GM12878 (cell line): ENCODE results near the gene TIMM22. TPM values are rescaled to one million over a fixed set of nuclear protein-coding genes. Genes with fewer than 3 reads are reported as not detected.

Source experiments
- ATAC-seq: fragments of 200-7000 bp; cut with Tn5 transposase; 3 replicates; pipeline ENCODE4 v1.9.1; 2020; ENCODE audit warnings: mild to moderate bottlenecking, moderate library complexity
- BruUV-seq: library from RNA; stranded (reverse); fragments of 400-500 nt; replicated peaks from 2 replicates; lab custom pipeline; 2021; lab: Mats Ljungman, UMichigan
- CTCF ChIA-PET: fragments of 300-600 bp; sonication (Branson Sonifier 250); formaldehyde crosslinking; extraction: SDS; loops from one replicate; lab custom pipeline; 2021; ENCODE audit warnings: inconsistent platforms; lab: Yijun Ruan, JAX
- POLR2A ChIA-PET: fragments of 350-600 bp; formaldehyde crosslinking; extraction: SDS; loops from one replicate; lab custom pipeline; 2021; ENCODE audit warnings: inconsistent platforms; lab: Charles Lee
- RAD21 ChIA-PET: fragments of 300-600 bp; sonication (Branson Sonifier 250); formaldehyde crosslinking; loops from one replicate; lab custom pipeline; 2023; ENCODE audit warnings: antibody characterized with exemption; ENCODE audit not compliant: unreplicated experiment; lab: Charles Lee
- SMC1A ChIA-PET: fragments of 300-600 bp; sonication (Branson Sonifier 250); formaldehyde crosslinking; loops from one replicate; lab custom pipeline; 2023; ENCODE audit not compliant: unreplicated experiment, uncharacterized antibody; lab: Charles Lee
- DNase-seq: peaks from one replicate; pipeline ENCODE4 v3.0.0-alpha.2; 2011; ENCODE audit warnings: low read depth, low spot score
- FAIRE-seq: peaks from 3 replicates; lab custom pipeline; 2011; peaks lifted over from hg19 to GRCh38; lab: Jason Lieb, UNC
- H2AFZ ChIP-seq: 2 replicates; pipeline ENCODE4 v1.6.0; 2011; ENCODE audit warnings: low read depth, low read length, control low read depth; ENCODE audit not compliant: control insufficient read depth
- H3K27ac ChIP-seq: 2 replicates; pipeline ENCODE4 v1.5.1; 2011; ENCODE audit warnings: control low read depth; ENCODE audit not compliant: control insufficient read depth, insufficient read depth
- H3K27me3 ChIP-seq, 2 experiments: replicated peaks in 1 of 2; 2 replicates each; pipeline versions ENCODE4 v1.6.0 to v1.6.1; 2011; ENCODE audit warnings: low read length in 1 of 2; ENCODE audit not compliant: control insufficient read depth in 2 of 2, insufficient read depth in 2 of 2
- H3K36me3 ChIP-seq, 2 experiments: 2 replicates each; pipeline ENCODE4 v1.5.1; 2011; ENCODE audit warnings: low read length in 1 of 2; ENCODE audit not compliant: control insufficient read depth in 2 of 2, insufficient read depth in 2 of 2
- H3K4me1 ChIP-seq: 2 replicates; pipeline ENCODE4 v1.6.1; 2011; ENCODE audit warnings: mild to moderate bottlenecking, low read length, moderate library complexity, mixed read lengths; ENCODE audit not compliant: control insufficient read depth, insufficient read depth
- H3K4me2 ChIP-seq: 2 replicates; pipeline ENCODE4 v1.6.0; 2011; ENCODE audit warnings: control low read depth; ENCODE audit not compliant: control insufficient read depth, insufficient read depth
- H3K4me3 ChIP-seq: fragments of 200-600 bp; sonication (generic); 2 replicates; pipeline ENCODE4 v1.5.1; 2016
- H3K79me2 ChIP-seq: 2 replicates; pipeline ENCODE4 v1.6.0; 2011; ENCODE audit warnings: low read length; ENCODE audit not compliant: control insufficient read depth, insufficient read depth
- H3K9ac ChIP-seq: 2 replicates; pipeline ENCODE4 v1.8.0; 2011; ENCODE audit warnings: low read length, control low read depth, mixed read lengths; ENCODE audit not compliant: control insufficient read depth, insufficient read depth
- H3K9me3 ChIP-seq: replicated peaks from 3 replicates; pipeline ENCODE4 v1.5.1; 2011; ENCODE audit warnings: mild to moderate bottlenecking, low read length; ENCODE audit not compliant: control insufficient read depth, insufficient read depth
- H4K20me1 ChIP-seq: 2 replicates; pipeline ENCODE4 v1.6.0; 2011; ENCODE audit not compliant: control insufficient read depth, insufficient read depth
- BMI1 ChIP-seq: fragments of 450-650 bp; IDR thresholded peaks from 2 replicates; pipeline ENCODE4 v1.6.1; 2016; ENCODE audit warnings: mild to moderate bottlenecking, moderate library complexity, borderline replicate concordance
- FOXM1 ChIP-seq: IDR thresholded peaks from 2 replicates; pipeline ENCODE4 v1.6.1; 2012; ENCODE audit warnings: low read depth, mild to moderate bottlenecking, inconsistent platforms, low read length, moderate library complexity
- GATAD2B ChIP-seq: fragments of 450-650 bp; conservative IDR thresholded peaks from 2 replicates; pipeline ENCODE4 v1.6.1; 2017; ENCODE audit warnings: low read depth, mild to moderate bottlenecking, moderate library complexity
- MTA3 ChIP-seq: IDR thresholded peaks from 2 replicates; pipeline ENCODE4 v1.6.1; 2012; ENCODE audit warnings: low read length, inconsistent platforms, borderline replicate concordance
- MXI1 ChIP-seq: fragments of 150-350 bp; IDR thresholded peaks from 2 replicates; pipeline ENCODE4 v1.6.1; 2011; ENCODE audit warnings: low read depth, mild to moderate bottlenecking, inconsistent platforms, low read length, improper control_type of control experiment
- NBN ChIP-seq: fragments of 450-650 bp; IDR thresholded peaks from 2 replicates; pipeline ENCODE4 v1.6.1; 2016
- NFXL1 ChIP-seq: fragments of 450-650 bp; IDR thresholded peaks from 2 replicates; pipeline ENCODE4 v1.6.1; 2017; ENCODE audit warnings: antibody characterized with exemption, mild to moderate bottlenecking, borderline replicate concordance
- PML ChIP-seq: IDR thresholded peaks from 2 replicates; pipeline ENCODE4 v1.6.1; 2012; ENCODE audit warnings: low read length, inconsistent platforms
- RB1 ChIP-seq: fragments of 450-650 bp; formaldehyde crosslinking; IDR thresholded peaks from 2 replicates; pipeline ENCODE4 v1.6.1; 2017; ENCODE audit warnings: mild to moderate bottlenecking, borderline replicate concordance
- SMARCA5 ChIP-seq: fragments of 450-650 bp; IDR thresholded peaks from 2 replicates; pipeline ENCODE4 v1.6.1; 2017; ENCODE audit warnings: mild to moderate bottlenecking
- USF1 ChIP-seq: IDR thresholded peaks from 2 replicates; pipeline ENCODE4 v1.6.1; 2011; ENCODE audit warnings: borderline replicate concordance, low read depth, mild to moderate bottlenecking, moderate library complexity, mixed read lengths, low read length; ENCODE audit not compliant: insufficient read depth; ENCODE audit errors: extremely low read length
- WGBS: methylation state at CpG from one replicate; pipeline ENCODE4 v1.1.6; 2016; ENCODE audit warnings: low lambda C conversion rate; ENCODE audit not compliant: insufficient replicate concordance, insufficient coverage; ENCODE audit errors: missing lambda C conversion rate; 5-methylcytosine and 5-hydroxymethylcytosine counted together
- in situ Hi-C: fragments of 300-500 bp; cut with MboI; formaldehyde crosslinking; loops from 9 replicates; pipeline ENCODE4 v1.14.3; 2018; ENCODE audit warnings: mixed read lengths
- intact Hi-C: fragments of 100-400 bp; cut with micrococcal nuclease; formaldehyde crosslinking; loops from one replicate; pipeline ENCODE4 v1.14.2; 2022; ENCODE audit not compliant: unreplicated experiment
- polyA plus RNA-seq, 11 experiments: library from polyadenylated mRNA; depleted of rRNA in 4 of 11; unstranded in 6 of 11; stranded (reverse) in 5 of 11; fragments of >200 nt; fragmentation: Nextera tagmentation in 4 of 11; fragmentation: Illumina TruSeq in 1 of 11; extraction: Ambion mirVana in 4 of 11; extraction: Trizol in 1 of 11; gene quantifications; 1 replicate in 1 of 11; 2 replicates in 10 of 11; pipeline versions ENCODE4 v1.2.1 to v1.2.3, GENCODE V29; 2011 to 2016; ENCODE audit warnings: inconsistent platforms in 2 of 11, missing spikeins in 2 of 11, low read depth in 1 of 11
- total RNA-seq, 4 experiments: library from RNA; depleted of rRNA in 3 of 4; stranded (reverse); fragments of >200 nt in 3 of 4; fragmentation: Illumina TruSeq in 1 of 4; extraction: Trizol in 1 of 4; gene quantifications; 2 replicates each; pipeline versions ENCODE4 v1.2.1 to v1.2.3, GENCODE V29; 2013 to 2021
- TF ChIP-seq, protein P1 (sequence below): fragments of 450-650 bp; formaldehyde crosslinking; IDR thresholded peaks from 2 replicates; pipeline ENCODE4 v1.5.0; 2022; ENCODE audit warnings: mild to moderate bottlenecking, missing genetic modification characterization
- TF ChIP-seq, protein P2 (sequence below): fragments of 450-650 bp; IDR thresholded peaks from 2 replicates; pipeline ENCODE4 v1.6.1; 2017; ENCODE audit warnings: borderline replicate concordance

TIMM22 gene
- total and polyA plus RNA-seq, 10 of the 15 experiments (the other 5 are each of a cell fraction or from before 2014, with no cell fraction given) = 4.4 to 25.0 (median 10.6) TPM

DNA sequence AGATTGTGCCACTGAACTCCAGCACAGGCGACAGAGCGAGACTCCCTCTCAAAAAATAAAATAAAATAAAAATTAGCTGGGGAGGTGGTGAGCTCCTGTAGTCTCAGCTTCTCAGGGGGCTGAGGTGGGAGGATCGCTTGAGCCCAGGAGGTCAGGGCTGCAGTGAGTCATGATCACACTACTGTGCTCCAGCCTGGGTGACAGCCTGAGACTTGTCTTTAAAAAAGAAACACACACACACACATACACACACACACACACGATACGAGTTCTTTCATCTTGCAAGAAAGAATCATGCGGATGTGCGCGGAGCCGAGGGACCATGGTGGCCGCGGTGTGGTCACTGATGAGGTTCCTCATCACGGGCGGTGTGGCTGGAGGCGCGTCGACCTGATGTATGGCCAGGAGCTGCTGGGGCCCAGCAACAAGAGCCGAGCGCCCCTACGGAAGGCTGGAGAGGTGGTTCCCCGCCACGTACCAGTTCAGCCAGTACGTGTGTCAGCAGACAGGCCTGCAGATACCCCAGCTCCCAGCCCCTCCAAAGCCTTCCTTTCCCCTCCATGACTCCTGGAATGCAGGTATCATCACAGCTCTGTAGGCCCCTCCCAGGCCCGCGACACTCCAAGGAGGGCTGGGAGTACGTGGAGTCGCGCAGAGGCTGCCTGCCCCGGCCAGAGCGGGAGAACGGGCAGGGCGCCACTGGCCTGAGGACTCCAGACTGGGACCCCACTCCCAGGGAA, 38.0 kb upstream of the TIMM22 start:
- in situ Hi-C loops (no loop called here), intact Hi-C loops (no loop called here)
- Histone ChIP-seq H3K4me1 (no peaks in the 10 kb centered on the region), H3K27ac (no peak overlapping the region), H3K27me3 (no peaks in the 10 kb centered on the region), H3K79me2 (no peaks in the 10 kb centered on the region), H3K4me2 (no peak overlapping the region), H3K4me3 (no peak overlapping the region), H3K36me3 (no peaks in the 10 kb centered on the region)
- ChIA-PET SMC1A (no interaction called here), RAD21 (no interaction called here)
- 76% methylated on average over 29 of the region's 31 CpGs for WGBS
- FAIRE-seq = no peak
- TF ChIP-seq USF1 (no peak), NBN (no peak), PML (no peak), FOXM1 (no peak), BMI1 (no peak), MXI1 (no peak), RB1 (no peak), GATAD2B (no peak), MTA3 (no peak), SMARCA5 (no peak), NFXL1 (no peak)
- TF ChIP-seq, protein P1, sequence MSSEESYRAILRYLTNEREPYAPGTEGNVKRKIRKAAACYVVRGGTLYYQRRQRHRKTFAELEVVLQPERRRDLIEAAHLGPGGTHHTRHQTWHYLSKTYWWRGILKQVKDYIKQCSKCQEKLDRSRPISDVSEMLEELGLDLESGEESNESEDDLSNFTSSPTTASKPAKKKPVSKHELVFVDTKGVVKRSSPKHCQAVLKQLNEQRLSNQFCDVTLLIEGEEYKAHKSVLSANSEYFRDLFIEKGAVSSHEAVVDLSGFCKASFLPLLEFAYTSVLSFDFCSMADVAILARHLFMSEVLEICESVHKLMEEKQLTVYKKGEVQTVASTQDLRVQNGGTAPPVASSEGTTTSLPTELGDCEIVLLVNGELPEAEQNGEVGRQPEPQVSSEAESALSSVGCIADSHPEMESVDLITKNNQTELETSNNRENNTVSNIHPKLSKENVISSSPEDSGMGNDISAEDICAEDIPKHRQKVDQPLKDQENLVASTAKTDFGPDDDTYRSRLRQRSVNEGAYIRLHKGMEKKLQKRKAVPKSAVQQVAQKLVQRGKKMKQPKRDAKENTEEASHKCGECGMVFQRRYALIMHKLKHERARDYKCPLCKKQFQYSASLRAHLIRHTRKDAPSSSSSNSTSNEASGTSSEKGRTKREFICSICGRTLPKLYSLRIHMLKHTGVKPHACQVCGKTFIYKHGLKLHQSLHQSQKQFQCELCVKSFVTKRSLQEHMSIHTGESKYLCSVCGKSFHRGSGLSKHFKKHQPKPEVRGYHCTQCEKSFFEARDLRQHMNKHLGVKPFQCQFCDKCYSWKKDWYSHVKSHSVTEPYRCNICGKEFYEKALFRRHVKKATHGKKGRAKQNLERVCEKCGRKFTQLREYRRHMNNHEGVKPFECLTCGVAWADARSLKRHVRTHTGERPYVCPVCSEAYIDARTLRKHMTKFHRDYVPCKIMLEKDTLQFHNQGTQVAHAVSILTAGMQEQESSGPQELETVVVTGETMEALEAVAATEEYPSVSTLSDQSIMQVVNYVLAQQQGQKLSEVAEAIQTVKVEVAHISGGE (CRISPR knock-in tag) = no peak
- TF ChIP-seq, protein P2, sequence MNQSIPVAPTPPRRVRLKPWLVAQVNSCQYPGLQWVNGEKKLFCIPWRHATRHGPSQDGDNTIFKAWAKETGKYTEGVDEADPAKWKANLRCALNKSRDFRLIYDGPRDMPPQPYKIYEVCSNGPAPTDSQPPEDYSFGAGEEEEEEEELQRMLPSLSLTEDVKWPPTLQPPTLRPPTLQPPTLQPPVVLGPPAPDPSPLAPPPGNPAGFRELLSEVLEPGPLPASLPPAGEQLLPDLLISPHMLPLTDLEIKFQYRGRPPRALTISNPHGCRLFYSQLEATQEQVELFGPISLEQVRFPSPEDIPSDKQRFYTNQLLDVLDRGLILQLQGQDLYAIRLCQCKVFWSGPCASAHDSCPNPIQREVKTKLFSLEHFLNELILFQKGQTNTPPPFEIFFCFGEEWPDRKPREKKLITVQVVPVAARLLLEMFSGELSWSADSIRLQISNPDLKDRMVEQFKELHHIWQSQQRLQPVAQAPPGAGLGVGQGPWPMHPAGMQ = no peak
- TF ChIP-seq, all 136 proteins: peak for 0
- ChIA-PET POLR2A (no interaction called here), CTCF (no interaction called here)
- DNase-seq (no peak), ATAC-seq (no peak)
- Histone ChIP-seq H2AFZ (no peak overlapping the region), H3K9me3 (no peaks in the 10 kb centered on the region), H4K20me1 (no peaks in the 10 kb centered on the region), H3K9ac (no peak overlapping the region)
- no TSS peak for BruUV-seq
